Endothelial cell of umbilical vein (primary cell): Measurements from ENCODE around the gene CFAP68. TPM values are rescaled to one million over a fixed set of nuclear protein-coding genes. Genes with fewer than 3 reads are reported as not detected.

Experiments used
- BruUV-seq: library from RNA; stranded (reverse); fragments of 400-500 nt; replicated peaks from 2 replicates; lab custom pipeline; 2021; lab: Mats Ljungman, UMichigan
- CTCF ChIA-PET: fragments of 300-600, 350-600 bp; sonication (Branson Sonifier 250); formaldehyde crosslinking; loops from one replicate; lab custom pipeline; 2021; ENCODE audit warnings: antibody characterized with exemption, inconsistent platforms; lab: Charles Lee
- POLR2A ChIA-PET: fragments of 300-600, 350-600 bp; sonication (Branson Sonifier 250); formaldehyde crosslinking; loops from one replicate; lab custom pipeline; 2021; ENCODE audit warnings: antibody characterized with exemption, inconsistent platforms; lab: Charles Lee
- DNase-seq: peaks from one replicate; pipeline ENCODE4 v3.0.0-alpha.2; 2011; ENCODE audit warnings: low read depth, low spot score
- FAIRE-seq: peaks from 2 replicates; lab custom pipeline; 2011; peaks lifted over from hg19 to GRCh38; lab: Jason Lieb, UNC
- H2AFZ ChIP-seq: 2 replicates; pipeline ENCODE4 v1.6.0; 2012; ENCODE audit warnings: low read depth, low read length, control low read depth, inconsistent platforms
- H3K27ac ChIP-seq: 2 replicates; pipeline ENCODE4 v1.5.1; 2011; ENCODE audit warnings: low read depth, mild to moderate bottlenecking, control low read depth, low read length, moderate library complexity; ENCODE audit not compliant: insufficient read depth
- H3K27me3 ChIP-seq, 2 experiments: 2 replicates each; pipeline versions ENCODE4 v1.6.0 to v1.6.1; 2011; ENCODE audit warnings: low read length in 2 of 2, mixed read lengths in 1 of 2; ENCODE audit not compliant: control insufficient read depth in 2 of 2, insufficient read depth in 2 of 2
- H3K36me3 ChIP-seq, 2 experiments: 2 replicates in 1 of 2; 3 replicates in 1 of 2; pipeline ENCODE4 v1.5.1; 2011; ENCODE audit warnings: low read length in 2 of 2, mild to moderate bottlenecking in 1 of 2, moderate library complexity in 1 of 2; ENCODE audit not compliant: control insufficient read depth in 2 of 2, insufficient read depth in 2 of 2; ENCODE audit errors: extremely low read depth in 1 of 2
- H3K4me1 ChIP-seq: 3 replicates; pipeline ENCODE4 v1.5.1; 2011; ENCODE audit warnings: mild to moderate bottlenecking, low read length; ENCODE audit not compliant: control insufficient read depth, insufficient read depth; ENCODE audit errors: extremely low read depth
- H3K4me2 ChIP-seq: 2 replicates; pipeline ENCODE4 v1.6.1; 2011; ENCODE audit warnings: low read length, control low read depth, mixed read lengths; ENCODE audit not compliant: insufficient read depth
- H3K4me3 ChIP-seq, 3 experiments: fragments of 200-600 bp in 1 of 3; sonication (generic), shearing (Covaris generic) in 1 of 3; replicated peaks in 1 of 3; 2 replicates each; pipeline ENCODE4 v1.5.1; 2011 to 2016; ENCODE audit warnings: control low read depth in 3 of 3, low read length in 3 of 3, mild to moderate bottlenecking in 2 of 3, inconsistent platforms in 1 of 3, low read depth in 1 of 3, moderate library complexity in 1 of 3; ENCODE audit not compliant: insufficient read depth in 1 of 3
- H3K79me2 ChIP-seq: 2 replicates; pipeline ENCODE4 v1.6.0; 2012; ENCODE audit warnings: low read length, inconsistent platforms; ENCODE audit not compliant: control insufficient read depth, insufficient read depth
- H3K9ac ChIP-seq: replicated peaks from 2 replicates; pipeline ENCODE3; 2011; ENCODE audit warnings: low read length, control low read depth; ENCODE audit not compliant: insufficient read depth; ENCODE audit errors: extremely low read depth
- H3K9me1 ChIP-seq: replicated peaks from 3 replicates; pipeline ENCODE4 v1.6.0; 2011; ENCODE audit warnings: mild to moderate bottlenecking, low read length; ENCODE audit not compliant: control insufficient read depth, insufficient read depth; ENCODE audit errors: extremely low read depth
- H3K9me3 ChIP-seq: replicated peaks from 2 replicates; pipeline ENCODE4 v1.5.1; 2012; ENCODE audit warnings: low read length, inconsistent platforms; ENCODE audit not compliant: control insufficient read depth, insufficient read depth
- H4K20me1 ChIP-seq: replicated peaks from 2 replicates; pipeline ENCODE3; 2011; ENCODE audit warnings: mild to moderate bottlenecking, low read length; ENCODE audit not compliant: control insufficient read depth, insufficient read depth; ENCODE audit errors: extremely low read depth
- EZH2 ChIP-seq: IDR thresholded peaks from 2 replicates; pipeline ENCODE4 v1.6.1; 2012; ENCODE audit warnings: borderline replicate concordance, low read depth, mild to moderate bottlenecking, moderate library complexity, low read length, inconsistent platforms; ENCODE audit not compliant: severe bottlenecking
- FOS ChIP-seq: IDR thresholded peaks from 2 replicates; pipeline ENCODE4 v1.6.1; 2011; ENCODE audit warnings: mild to moderate bottlenecking, low read length, moderate library complexity, borderline replicate concordance; ENCODE audit not compliant: insufficient read depth
- GATA2 ChIP-seq: IDR thresholded peaks from 2 replicates; pipeline ENCODE4 v1.7.0; 2011; ENCODE audit warnings: low read depth, mild to moderate bottlenecking, moderate library complexity, mixed read lengths, low read length; ENCODE audit not compliant: insufficient read length, insufficient read depth
- JUN ChIP-seq: IDR thresholded peaks from 2 replicates; pipeline ENCODE4 v1.6.1; 2011; ENCODE audit warnings: borderline replicate concordance, low read depth; ENCODE audit not compliant: insufficient read length, insufficient read depth
- MYC ChIP-seq: IDR thresholded peaks from one replicate; pipeline ENCODE4 v1.6.1; 2011; ENCODE audit warnings: mild to moderate bottlenecking, low read depth, low read length
- POLR2A ChIP-seq: IDR thresholded peaks from 2 replicates; pipeline ENCODE4 v1.6.1; 2012; ENCODE audit warnings: low read depth, mild to moderate bottlenecking, control low read depth, low read length
- POLR2AphosphoS5 ChIP-seq: IDR thresholded peaks from 2 replicates; pipeline ENCODE4 v1.6.1; 2012; ENCODE audit warnings: low read depth, mild to moderate bottlenecking, control low read depth, low read length, moderate library complexity; ENCODE audit not compliant: insufficient read depth
- dilution Hi-C: fragments of 300-500 bp; cut with MboI; formaldehyde crosslinking; loops from one replicate; pipeline ENCODE4 v1.15.0; 2019; ENCODE audit warnings: low sequenced_read_pairs; ENCODE audit not compliant: extremely low pct_ligation_motif_present
- intact Hi-C: fragments of 100-400 bp; cut with micrococcal nuclease; formaldehyde crosslinking; loops from one replicate; pipeline ENCODE4 v1.10.0; 2022
- polyA plus RNA-seq, 4 experiments: library from polyadenylated mRNA; depleted of rRNA in 3 of 4; stranded (reverse) in 3 of 4; unstranded in 1 of 4; fragments of >200 nt; gene quantifications; 2 replicates each; pipeline versions ENCODE4 v1.2.1 to v1.2.3, GENCODE V29; 2011 to 2012; ENCODE audit warnings: missing spikeins in 1 of 4
- total RNA-seq: library from RNA; stranded (reverse); gene quantifications from 2 replicates; pipeline ENCODE4 v1.2.3, GENCODE V29; 2021
- TF ChIP-seq, protein P1 (sequence below): IDR thresholded peaks from 2 replicates; pipeline ENCODE4 v1.6.1; 2011; ENCODE audit not compliant: insufficient read depth, insufficient read length
- TF ChIP-seq, protein P2 (sequence below), 2 donors: IDR thresholded peaks; 1 replicate in 1 of 2; 2 replicates in 1 of 2; pipeline ENCODE4 v1.5.1; 2011; ENCODE audit warnings: low read length in 2 of 2, mild to moderate bottlenecking in 2 of 2, moderate library complexity in 2 of 2, control low read depth in 1 of 2, inconsistent platforms in 1 of 2, low read depth in 1 of 2; ENCODE audit not compliant: insufficient read depth in 1 of 2; ENCODE audit errors: extremely low read depth in 1 of 2

CFAP68 gene
- total and polyA plus RNA-seq, 2 donors (not counting 3 experiments of a cell fraction or from before 2014, with no cell fraction given) = 7.4 to 10.6 TPM

DNA sequence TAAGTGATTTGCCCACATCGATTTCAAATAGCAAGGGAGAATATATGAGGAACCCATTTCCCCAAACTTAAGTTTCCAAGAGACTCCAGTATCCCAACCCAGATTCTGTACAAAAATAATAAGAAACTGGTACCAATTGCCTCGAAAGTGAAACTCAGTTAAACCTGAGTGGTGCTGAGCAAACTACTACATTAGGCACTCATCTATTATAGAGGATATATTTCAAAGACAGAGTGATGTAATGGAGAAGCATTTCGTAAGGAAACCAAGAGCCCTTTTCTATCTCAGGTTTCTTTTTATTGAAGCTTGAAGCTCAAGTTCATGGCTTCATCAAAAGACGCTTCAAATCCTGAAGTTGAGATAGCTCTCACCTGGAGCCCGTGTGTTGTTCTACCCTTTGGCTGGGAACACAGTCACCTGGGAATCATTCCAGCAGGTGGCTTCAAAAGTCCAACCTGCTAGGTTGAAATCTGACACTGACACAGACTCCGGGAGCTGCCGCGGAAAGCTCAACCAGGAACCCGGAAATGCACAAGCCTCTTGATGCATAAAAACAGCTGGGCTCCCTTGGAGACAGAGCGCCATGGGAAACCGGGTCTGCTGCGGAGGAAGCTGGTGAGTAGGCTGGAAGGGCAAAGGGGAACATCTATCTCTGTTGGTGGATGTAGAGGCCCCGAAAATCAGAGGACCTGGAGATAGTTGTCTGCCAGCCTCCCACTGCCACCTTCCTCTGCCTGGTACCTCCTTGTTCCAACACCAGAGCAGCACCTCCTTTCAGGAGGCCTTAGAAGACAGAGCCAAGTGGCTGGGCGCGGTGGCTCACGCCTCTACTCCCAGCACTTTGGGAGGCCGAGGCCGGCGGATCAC lies 39.3 kb downstream of the CFAP68 start, which contains the start of gene C11orf52:
TSS of gene C11orf52 (plus strand) at position 524 of the 867 bp plus-strand sequence. CDS start at position 584, 60 bp downstream.
- no peaks in the 10 kb centered on the region for H3K9me3 ChIP-seq
- H2AFZ ChIP-seq = peak within 1 kb of the TSS; percentile 41
- no peak within 1 kb of the TSS for H3K9ac ChIP-seq
- no peak within 1 kb of the TSS for H3K4me2 ChIP-seq
- H3K27ac ChIP-seq = no peak within 1 kb of the TSS
- FAIRE-seq (peak; percentile 8), DNase-seq (peak; percentile 61)
- CTCF ChIA-PET = interaction anchor here (0.9 to 1.4 kb wide), 5 partner anchors 8 to 48 kb away, joined by 3 to 5 read pairs (median 4); partner anchors contain the start of gene ALG9
- no peaks in the 10 kb centered on the region for H3K27me3 ChIP-seq
- dilution Hi-C loops = no loop called here
- no peaks in the 10 kb centered on the region for H4K20me1 ChIP-seq
- POLR2A ChIA-PET = interaction anchor here (0.9 kb wide), 1 partner anchor 8 kb away, joined by 3 read pairs; no protein-coding TSS in a partner anchor
- no peaks in the 10 kb centered on the region for H3K9me1 ChIP-seq
- no peak for TF ChIP-seq EZH2
- TF ChIP-seq, protein P1, sequence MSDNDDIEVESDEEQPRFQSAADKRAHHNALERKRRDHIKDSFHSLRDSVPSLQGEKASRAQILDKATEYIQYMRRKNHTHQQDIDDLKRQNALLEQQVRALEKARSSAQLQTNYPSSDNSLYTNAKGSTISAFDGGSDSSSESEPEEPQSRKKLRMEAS = no peak
- TF ChIP-seq POLR2A = no peak
- no peak for TF ChIP-seq POLR2AphosphoS5
- TF ChIP-seq JUN = no peak
- TF ChIP-seq MYC = no peak
- no peak for TF ChIP-seq GATA2
- no peak for TF ChIP-seq FOS
- TF ChIP-seq, protein P2, sequence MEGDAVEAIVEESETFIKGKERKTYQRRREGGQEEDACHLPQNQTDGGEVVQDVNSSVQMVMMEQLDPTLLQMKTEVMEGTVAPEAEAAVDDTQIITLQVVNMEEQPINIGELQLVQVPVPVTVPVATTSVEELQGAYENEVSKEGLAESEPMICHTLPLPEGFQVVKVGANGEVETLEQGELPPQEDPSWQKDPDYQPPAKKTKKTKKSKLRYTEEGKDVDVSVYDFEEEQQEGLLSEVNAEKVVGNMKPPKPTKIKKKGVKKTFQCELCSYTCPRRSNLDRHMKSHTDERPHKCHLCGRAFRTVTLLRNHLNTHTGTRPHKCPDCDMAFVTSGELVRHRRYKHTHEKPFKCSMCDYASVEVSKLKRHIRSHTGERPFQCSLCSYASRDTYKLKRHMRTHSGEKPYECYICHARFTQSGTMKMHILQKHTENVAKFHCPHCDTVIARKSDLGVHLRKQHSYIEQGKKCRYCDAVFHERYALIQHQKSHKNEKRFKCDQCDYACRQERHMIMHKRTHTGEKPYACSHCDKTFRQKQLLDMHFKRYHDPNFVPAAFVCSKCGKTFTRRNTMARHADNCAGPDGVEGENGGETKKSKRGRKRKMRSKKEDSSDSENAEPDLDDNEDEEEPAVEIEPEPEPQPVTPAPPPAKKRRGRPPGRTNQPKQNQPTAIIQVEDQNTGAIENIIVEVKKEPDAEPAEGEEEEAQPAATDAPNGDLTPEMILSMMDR (IDR thresholded peaks at IDR 0.05; ENCODE audit: extremely low read depth in 1 of 2, insufficient read depth in 1 of 2, low read depth in 1 of 2, low read length in 2 of 2) = no peak
- no peak within 1 kb of the TSS for H3K4me3 ChIP-seq
- H3K36me3 ChIP-seq = no peaks in the 10 kb centered on the region
- H3K79me2 ChIP-seq = no peaks in the 10 kb centered on the region
- intact Hi-C loops = no loop called here
- H3K4me1 ChIP-seq = peaks cover 17% of the 10 kb centered on the region
- no TSS peak for BruUV-seq
